ENCODE data around the gene LRP2.
"Not testable (repeated sequence)": the region's sequence is repeated elsewhere in the genome, so short reads cannot be mapped to it uniquely, and the experiment has no call there.

LRP2 gene

DNA sequence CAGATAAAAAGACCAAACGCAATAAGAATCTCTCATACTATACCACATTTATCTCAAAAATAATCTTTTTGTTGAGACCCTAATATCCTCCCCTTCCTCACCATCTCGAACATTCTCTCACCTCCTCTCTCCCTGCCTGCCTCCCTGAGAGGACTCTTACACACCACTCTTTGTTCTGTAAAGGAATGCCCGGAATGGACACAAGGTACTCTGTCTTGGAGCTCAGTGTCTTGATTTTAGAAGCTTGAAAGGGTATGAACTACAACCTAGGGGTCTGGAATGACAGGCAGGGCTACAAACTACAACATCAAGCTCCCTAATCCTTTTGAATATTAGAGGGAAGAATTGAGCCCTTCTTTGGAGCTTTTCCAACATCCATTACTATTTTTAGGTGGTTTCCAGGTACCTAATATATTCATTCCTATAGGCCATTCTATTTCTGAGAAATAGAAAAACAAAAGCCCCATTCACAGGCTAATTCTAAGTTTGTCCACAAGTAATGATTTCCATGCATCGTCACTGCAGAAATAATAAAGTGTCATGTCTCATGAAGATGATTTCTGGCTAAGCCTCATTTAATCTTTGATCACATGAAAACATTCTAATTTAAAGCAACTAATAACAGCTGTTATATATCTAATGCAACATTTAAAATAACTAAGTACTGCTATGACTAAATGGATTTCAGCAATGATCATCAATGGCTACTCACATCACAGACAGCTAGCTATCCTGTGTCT, 60.6 kb downstream of the LRP2 start:
- no peak for DNase-seq (ENCODE audit: low spot score)

DNA sequence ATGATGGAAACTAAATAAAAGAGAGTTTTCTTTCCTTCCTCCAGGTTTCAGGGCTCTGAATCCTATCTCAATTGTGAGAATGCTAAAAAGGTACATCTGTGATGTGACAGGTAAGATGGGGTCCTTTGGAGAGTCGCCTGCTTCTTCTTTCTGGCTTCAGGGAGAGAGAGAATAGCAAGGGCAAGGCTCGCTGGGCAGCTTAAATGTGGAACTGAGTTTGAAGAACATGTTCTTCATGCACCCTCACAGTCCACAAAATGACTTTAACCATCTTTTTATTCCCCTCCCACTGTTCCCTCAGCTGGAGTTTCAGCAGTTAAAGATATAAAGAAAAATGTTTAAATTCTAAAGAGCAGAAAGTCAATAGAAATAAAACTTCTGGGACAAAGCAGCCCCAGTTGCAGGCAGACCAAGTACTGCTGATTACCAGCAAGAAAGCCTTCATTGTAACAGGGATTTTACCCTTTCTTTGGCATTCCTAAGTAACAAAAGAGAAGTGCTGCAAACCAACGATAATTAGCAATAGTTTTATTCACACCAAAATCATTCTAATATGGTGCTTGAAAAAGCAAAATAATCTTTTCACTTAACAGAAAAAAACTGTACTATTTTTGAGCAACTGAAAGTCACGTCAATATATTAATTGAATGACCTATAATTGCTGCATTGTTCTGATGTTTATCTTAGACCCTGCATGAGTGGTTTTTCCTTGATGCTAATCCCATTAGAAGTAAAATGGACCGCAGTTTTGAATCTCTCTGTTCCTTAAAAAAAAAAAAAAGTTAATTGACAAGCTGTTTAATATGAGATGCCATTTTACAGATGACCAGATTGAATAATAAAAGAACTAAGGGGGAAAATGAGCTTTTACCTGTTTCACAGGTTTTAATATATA, 61.5 kb downstream of the LRP2 start:
- DNase-seq (ENCODE audit: low spot score): no peak

DNA sequence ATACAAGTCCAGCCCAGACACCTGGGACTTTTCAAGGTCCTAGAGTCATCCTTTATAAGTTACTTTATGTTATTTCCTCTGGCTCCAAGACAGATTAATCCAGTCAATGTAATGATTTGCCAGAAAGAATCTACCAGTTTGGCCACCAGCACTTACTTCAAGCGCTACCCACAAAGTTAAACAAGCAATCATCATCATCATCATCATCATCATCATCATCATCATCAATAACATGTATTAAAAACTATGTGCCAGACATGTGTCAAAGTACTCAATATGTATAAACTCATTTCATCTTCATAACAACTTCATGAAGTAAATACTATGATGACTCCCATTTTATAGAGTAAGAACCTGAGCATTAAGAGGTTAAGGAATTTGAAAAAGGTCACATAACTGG, 64.3 kb downstream of the LRP2 start:
- DNase-seq (ENCODE audit: low spot score): no peak

DNA sequence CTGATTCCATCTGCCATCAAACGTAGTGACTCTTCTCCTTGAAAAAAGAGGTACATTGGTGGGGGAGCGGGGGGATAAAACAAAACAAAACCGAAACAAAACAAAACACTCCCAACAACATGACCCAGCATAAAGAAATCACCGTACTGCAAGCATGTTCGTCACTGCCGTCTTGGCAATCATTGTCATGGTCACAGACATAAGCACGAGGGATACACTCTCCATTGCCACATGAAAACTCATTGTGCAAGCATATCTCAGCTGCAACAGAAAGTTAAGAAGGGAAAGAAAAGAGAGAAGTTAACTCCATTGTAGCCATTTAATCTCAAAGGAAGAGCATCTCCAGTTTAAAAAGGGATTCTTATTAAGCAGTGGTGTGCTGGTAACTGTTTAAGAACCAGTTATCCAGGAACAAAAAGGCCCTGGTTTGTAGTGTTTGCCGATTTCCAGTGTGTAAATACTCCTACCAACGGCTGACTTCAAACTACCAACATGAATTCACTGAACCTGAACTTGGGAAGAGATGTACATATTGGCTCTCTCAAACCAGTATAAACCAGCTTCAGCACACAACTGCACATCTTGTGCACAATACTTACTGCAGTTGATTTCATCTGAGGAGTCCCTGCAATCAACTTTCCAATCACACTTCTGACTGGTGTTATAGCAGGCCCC, 68.2 kb downstream of the LRP2 start:
- DNase-seq (ENCODE audit: low spot score): no peak

DNA sequence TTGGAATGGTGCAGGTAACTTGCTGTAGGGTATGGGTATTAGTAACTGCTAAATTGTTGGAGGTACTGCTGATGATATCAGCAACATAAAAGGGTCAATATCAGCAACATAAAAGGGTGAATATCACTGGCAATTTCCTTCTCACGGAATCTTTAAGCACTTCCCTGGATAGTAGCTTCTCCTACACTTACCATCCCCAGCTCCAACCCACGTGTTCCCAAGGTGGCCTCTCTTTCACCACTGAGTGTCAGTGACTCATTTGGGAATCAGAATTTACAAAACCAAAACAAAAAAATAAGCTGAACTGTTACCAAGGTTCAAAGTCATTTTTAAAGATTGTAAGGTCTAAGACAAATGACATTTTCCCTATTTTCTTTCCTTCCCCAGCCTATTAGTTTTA, 70.8 kb downstream of the LRP2 start:
- DNase-seq (ENCODE audit: low spot score): no peak

DNA sequence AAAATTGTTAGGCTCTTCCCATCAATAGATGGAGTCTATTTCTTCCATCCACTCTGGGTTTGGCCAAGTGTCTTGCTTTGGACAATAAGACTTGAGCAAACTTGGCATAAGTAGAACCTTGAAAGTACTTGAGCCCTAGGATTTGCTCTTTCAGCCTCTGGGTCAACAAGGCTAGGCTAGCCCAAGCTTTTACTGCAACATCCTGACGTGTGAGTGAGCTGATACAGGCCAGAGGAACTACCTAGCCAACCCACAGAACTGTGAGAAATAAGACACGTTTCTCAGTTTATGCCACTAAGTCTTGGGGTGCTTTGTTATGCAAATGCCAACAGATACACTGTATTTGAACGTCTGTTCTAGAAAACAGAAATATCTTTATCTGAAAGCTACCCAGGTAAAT, 71.9 kb downstream of the LRP2 start:
- DNase-seq (ENCODE audit: low spot score): no peak

DNA sequence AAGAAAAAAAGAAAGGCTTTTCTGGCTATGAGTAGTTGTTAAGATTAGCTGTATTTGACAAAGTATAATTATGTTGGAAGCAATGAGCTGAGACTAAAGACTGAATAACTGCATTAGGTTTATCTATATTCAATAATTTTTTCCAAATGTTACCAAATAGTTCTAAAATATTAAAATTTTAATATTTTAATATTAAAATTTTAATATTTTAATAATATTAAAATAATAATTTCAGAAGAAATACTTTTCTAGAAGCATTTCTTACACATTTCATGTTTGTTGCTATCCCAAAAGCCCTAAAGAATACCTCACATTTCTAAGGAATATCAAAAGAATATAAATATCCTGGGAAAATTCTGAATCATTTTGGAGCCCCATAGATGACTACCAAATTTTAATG, 74.7 kb downstream of the LRP2 start:
- no peak for DNase-seq (ENCODE audit: low spot score)

DNA sequence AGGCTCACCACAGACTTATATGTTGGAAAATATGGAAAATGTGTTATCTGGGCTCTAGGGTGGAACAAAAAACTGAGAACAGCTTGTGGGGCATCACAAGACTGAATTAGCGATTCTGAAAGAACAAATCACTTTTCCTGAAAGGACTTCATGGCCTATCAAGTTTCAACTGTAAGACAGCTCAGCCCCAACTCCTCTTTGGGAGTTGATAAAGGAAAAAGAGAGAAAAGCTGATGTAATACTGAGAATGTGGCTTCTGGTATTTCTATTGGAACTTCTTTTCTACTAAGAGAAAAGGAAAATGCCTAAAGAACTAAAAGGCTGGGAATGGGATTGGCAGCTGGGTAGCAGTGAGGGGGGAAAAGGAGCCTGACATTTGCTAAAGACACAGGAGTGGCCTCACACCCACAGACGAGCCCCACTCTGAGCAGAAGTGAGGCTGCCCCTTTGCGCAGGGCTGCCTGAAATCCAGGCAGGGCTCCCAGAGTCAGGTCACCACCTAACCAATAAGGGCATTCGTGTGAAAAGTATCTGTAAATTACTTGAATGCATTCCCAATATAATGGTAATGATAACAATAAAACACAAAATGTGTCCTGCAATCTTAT, 75.6 kb downstream of the LRP2 start:
- DNase-seq (ENCODE audit: low spot score): no peak

DNA sequence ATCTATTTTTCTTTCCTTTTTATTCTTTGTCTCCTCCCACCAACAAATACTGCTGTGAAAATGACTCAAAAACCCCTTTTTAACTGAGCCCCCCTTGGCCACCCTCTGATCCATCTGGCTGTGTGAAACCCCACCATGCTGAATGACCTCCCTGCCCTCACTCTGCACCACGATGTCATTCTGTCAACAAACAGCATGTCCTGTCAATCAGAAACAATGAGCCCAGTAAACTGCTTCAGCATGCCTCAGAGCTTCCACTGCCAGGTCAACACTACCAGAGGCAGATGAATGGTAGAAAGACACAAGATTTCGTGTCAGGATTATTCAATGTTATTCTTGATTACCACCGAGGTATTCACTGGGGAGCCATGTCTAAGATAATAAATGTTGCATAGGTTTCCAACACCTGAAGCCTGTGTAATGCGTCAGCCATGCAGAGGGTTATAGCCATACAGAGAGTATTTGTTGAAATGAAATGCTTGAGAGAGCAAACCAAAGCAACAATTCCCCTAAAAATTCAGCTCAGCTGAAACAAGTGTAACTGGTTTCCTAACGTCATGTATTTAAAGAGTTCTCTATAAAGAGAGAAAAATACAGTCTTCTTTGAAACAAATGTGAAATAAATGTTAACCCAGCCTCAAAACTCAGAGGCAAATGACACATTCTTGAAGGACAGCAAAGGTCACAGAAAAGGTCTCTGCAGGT, 76.7 kb downstream of the LRP2 start:
- no peak for DNase-seq (ENCODE audit: low spot score)

DNA sequence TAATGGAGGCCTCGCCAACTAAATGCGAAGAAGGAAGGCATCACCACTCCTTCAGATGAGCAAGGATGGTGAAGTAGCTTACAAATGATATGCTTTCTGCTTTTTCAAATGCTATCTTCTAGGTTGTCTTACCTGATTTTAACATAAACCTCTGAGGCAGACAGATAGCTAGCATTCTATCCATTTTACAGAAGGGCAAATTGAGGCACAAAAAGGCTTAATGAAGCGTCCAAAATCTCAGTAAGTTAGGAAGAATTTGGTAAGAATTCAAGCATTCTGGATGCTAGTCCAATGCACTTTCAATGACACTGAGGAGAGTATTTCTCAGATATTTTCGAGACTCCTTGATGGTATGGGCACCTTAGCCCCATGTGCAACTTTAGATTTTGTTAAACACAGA, 81.8 kb downstream of the LRP2 start:
- no peak for DNase-seq (ENCODE audit: low spot score)

DNA sequence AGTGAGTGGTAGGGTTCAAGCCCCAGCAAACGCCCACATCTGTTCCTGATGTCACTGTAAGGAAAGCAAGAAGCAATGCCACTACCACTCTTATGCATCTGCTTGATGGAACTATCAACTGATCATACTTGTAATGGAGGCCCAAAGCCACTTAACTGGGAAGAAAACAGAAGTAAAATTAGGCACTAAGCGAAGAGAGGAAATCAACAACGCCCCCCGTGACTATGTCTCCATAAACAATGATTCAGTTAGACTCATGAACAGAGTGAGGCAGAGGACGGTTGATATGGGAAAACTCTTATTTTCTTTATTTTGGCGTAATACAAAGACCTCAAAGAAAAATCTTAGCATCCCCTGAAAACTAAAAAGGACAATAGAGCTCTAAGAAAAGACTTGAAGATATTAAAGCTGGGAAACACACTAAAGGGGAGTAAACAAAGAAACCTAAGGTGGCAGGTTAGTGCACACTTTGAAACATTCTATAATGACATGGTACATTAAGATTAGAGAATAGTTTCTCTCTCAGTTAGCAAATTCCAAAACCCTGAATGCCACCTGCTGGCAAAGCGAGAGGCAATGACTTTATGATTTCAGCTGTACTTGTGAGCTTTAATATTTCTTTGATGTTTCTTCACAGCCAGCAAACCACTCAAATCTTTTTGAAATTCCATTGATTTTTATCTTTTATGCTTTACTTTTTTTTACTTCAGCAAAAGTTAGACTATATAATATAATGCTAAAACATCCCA, 86.5 kb downstream of the LRP2 start:
- DNase-seq (ENCODE audit: low spot score): no peak

DNA sequence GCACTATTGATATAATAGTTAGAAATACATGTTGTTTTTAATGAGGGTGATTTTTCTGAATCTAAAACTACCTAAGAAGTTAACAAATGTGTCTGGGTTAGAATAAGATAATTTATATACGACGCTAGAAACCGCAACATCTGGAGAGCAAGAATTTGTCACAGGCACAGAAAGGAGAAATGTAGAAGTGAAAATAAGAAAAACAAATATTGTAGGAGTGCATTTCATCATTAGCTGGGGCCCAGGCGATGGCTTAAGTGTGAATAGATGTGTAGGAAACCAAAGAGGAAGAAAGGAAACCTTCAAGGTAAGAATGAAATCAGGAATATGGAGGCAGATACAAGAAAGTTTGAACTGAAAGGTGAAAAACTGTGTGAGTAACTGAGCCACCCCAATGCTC, 90.3 kb downstream of the LRP2 start:
- no peak for DNase-seq (ENCODE audit: low spot score)

DNA sequence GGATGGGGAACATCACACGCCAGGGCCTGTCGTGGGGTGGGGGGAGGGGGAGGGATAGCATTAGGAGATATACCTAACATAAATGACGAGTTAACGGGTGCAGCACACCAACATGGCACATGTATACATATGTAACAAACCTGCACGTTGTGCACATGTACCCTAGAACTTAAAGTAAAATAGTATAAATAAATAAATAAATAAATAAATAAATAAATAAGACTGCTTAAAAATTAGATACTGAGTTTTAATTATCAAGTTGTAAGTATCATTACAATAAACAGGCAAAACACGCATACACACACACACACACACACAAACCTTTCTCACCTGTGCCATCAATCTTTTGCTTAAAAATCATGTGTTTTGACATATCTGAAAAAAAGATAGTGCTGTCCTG, 91.8 kb downstream of the LRP2 start:
- DNase-seq (ENCODE audit: low spot score): not testable (repeated sequence)

DNA sequence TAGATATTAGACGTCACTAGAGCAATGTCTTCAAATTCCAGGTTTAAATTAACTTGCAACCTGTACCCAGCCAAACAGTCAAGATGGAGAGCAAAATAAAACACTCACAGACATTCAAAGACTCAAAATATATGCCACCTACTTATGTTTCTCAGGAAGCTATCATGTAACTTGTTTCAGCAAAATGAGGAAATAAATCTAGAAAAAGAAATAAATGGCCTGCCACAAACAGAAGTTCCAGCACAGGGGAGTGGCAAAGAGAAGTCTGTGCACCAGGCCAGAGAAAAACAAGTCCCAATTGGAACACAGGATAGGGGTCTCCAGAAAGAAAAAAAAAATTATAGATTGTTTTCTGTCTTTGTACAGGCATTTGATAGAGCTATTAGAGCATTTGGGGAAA, 96.7 kb downstream of the LRP2 start:
- no peak for DNase-seq (ENCODE audit: low spot score)

DNA sequence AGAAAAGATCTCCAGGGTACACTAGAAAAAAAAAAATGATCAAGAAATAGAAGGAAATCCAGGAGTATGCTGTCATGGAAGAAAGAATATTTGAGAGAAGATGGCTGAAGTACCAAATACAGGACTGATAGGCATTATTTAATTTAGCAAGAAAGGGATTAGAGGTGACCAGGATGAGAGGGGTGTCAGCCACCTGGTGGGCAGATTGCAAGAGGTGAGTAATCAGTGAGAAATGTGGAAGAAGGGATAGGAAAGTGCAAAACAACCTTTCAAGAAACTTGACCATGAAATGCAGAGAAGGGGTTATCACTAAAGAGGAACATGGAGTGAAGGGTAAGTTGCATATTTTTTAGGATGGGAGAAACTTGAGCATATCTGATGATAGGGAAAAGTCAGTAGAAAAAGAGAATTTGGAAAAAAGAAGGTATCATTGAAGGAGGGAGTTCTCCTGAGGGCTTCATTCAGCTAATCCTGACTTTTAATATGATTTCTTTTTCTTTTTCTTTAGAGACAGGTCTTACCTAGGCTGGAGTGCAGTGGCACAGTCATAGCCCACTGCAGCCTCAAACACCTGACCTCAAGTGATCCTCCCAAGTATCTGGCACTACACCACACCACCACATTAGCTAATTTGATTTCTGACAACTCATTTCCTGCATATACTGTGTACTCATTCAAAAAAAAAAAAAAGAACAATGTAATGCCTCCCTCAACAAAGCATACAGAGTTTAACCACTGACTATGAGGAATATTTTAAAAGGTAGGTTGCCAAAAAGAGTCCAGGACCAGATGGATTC, 101.3 kb downstream of the LRP2 start:
- no peak for DNase-seq (ENCODE audit: low spot score)

DNA sequence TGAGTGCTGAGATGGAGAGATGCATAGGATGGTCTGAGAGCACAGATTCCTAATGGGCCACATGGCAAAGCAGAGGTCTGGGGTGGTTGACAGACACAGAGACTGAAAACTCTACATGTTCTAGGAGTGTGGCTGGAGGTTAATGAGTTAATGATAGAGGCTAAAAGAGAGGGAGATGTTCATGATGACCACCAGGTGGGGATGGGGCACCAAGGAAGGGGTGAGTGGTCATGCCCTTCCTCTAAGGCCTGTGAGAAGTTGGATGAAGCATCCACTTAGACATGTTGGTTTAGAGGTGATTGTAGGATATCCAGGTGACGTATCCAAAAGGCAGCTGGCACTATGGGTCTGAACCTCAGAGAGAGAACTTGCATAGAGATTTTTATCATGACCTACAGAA, 102.1 kb downstream of the LRP2 start:
- no peak for DNase-seq (ENCODE audit: low spot score)

DNA sequence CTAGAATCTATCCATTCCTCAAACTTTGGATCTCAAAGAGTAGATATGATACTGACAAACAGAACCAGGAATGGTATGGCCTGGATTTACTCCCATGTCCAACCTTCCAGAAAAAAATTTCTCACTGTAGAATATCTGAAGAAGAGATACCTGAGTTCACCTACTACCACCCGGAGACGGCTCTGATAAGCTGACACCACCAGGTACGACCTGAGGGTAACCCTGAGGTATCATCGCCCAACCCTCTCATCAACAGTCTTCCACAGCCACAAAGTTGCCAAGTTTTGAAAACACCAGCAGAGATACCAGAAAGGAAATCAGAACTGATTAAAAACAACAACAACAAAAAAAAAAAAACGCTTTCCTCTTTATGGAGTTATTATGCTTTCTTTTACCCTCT, 102.9 kb downstream of the LRP2 start:
- no peak for DNase-seq (ENCODE audit: low spot score)

DNA sequence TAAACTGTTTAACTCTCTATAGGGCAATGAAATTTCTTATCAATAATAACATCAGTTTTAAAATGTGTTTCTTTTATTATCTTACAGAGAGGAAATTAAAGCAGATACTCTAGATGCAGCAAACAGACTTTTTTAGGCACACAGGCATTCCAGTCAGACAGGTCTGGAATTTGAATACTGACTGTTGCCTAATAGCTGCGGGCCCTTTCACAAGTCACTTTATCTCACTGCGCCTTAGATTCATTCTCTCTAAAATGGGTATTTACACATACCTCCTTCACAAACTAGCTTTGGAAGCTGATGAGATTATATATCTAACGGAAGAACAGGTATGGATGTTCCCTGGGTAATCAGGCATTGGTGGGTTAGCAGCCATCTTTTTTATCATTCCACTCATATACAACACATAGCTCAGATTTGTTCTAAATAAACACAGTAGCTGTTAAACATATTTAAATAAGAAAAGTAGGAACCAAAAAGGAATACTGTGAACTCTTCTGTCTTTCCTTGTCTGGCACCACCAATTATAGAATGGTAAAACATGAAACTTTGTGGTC, 104.2 kb downstream of the LRP2 start:
- DNase-seq (ENCODE audit: low spot score): no peak

DNA sequence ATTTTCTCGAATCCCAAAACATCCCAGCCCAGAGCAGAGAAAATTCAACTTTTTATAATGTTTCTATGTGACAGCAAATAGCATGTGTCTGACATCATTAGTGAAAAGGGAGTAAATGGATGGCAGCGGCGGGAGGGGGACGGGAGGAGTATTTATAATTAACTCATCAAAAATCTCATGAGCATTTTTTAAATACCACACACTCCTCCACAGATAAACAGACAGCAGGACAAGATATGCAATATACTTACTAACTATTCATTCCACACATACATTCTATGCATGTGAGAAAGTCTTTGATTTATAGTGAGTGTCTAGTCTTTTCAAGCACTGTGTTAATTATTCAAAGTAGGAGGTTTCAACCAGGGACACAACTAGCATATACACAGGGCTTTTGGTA, 107.6 kb downstream of the LRP2 start:
- DNase-seq (ENCODE audit: low spot score): no peak

DNA sequence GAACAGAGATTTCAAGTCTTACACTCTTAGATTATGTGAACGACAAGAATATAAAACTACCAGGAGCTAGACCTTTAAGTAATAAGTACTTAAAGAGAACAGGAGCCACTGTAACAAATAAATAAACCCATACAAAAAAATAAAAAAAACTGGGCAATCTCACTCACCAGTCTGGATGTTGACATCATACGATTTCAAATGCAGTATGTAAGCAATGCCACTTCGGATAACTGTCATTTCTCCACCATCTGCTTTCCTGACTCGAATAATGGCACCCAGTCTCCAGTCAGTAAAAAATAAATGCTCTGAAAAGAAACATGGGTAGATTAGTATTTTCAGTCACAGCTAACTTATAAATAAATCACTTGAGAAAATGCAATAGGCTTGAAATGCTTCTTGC, 115.1 kb downstream of the LRP2 start:
- DNase-seq (ENCODE audit: low spot score): no peak
